Amygdala (tissue), 56 donors: ENCODE results near the gene ING4.

Source experiments
- DNase-seq, 56 donors: peaks; one replicate each; lab custom pipeline; 2025; lab: John Stamatoyannopoulos, UW

ING4 gene

GRCh38 chr12:6612652-6613014 lies 50.3 kb downstream of the ING4 start:
- peak in 1 of 56 donors; percentile 55 for DNase-seq

- no peak for DNase-seq
Measured at GRCh38 chr12:6612247-6612646, 50.7 kb downstream of the ING4 start.

- DNase-seq = no peak
Measured at GRCh38 chr12:6608592-6609281, 54.2 kb downstream of the ING4 start.

GRCh38 chr12:6607751-6608591 lies 54.9 kb downstream of the ING4 start:
- DNase-seq = peak in 26 of 56 donors; percentile 39 to 84 (median 65)

- DNase-seq = peak in 40 of 56 donors; percentile 11 to 82 (median 54)
Measured at GRCh38 chr12:6606331-6607131, 56.4 kb downstream of the ING4 start.

GRCh38 chr12:6605421-6606330 lies 57.2 kb downstream of the ING4 start:
- peak in 13 of 56 donors; percentile 10 to 69 (median 42) for DNase-seq

DNA sequence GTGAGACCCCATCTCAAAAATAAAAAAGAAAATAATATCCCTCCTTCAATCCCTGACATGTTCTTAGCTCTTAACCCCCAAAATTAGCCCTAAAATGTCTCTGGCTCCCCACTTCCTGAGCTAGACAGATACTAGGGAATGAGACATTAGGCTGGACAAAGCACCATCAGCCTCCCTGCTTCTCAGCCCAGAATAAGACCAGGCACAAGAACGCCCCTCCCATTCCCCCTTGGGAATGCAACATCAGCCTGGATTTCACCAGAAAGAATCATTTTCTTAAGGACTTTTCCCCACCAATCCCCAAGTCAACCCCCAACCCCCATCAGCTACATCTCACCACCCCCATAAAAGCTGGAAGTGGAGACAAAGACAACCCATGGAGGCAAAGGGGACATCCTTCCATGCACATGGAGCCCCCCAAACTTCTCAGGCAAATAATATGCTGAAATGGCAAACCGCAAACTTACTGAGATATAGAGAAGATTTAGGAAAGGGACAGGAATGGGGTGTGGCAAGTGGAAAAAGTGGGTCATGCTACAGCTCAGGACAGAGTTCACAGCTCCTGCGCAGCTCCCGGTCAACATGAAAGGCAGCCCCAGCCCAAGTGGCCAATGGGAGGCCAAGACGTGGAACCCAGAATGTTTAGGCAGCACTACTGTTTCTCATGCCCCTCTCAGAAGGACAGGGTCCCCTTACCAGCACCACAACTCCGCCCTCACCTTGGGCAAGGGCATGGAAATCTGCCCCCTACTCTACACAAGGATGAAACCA lies 58.5 kb downstream of the ING4 start:
- no peak for DNase-seq

DNA sequence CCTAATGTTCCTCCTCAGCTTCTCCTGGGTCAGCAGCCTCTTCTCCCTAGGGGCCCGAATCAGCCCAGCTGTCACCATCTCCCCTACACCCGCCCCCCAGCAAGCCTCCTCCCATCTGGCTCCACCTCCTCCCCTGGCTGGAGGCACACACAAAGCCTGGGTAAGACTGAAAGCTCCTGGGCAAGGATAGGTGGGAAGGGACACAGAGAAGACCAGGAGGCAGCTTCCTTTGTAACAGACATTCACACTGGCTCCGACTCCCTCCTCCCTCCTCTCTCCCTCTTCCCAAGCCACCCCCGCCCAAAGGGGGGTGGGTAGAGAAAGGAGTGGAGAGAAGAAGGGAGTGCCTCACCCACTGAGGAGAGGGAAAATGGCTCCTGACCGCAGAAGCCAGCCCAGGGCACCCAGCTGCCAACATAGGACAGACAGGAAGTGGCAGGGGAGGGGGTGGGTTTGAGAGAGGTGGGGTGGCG lies 59.8 kb downstream of the ING4 start:
- peak in 5 of 56 donors; percentile 13 to 29 (median 19) for DNase-seq

DNA sequence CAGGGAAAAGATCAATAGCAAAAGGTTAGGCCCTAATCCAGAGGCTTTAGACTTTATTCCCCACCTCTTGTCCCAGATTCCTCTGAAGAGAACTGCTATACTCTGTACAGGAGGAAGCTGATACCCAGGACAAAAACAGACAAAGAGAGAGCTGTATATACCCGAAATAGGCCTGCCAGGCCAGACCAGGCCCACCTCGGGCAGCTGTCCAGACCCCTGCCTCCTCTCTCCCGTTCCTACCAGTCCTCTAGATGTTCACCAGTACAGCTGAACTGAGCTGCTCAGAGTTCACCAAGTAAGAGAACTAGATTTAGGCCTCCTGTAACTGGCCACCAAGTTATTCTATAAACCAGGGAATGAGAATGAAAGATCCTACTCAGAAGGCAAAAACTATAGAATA lies 60.4 kb downstream of the ING4 start:
- DNase-seq = no peak
